Lower leg skin (tissue), 4 donors: ENCODE measurements around the gene GRHL1. TPM values are rescaled to one million over a fixed set of nuclear protein-coding genes. Genes with fewer than 3 reads are reported as not detected.

ENCODE experiments used
- DNase-seq, 2 donors: peaks; one replicate each; pipeline ENCODE4 v3.0.0-alpha.2; 2019; ENCODE audit warnings: low spot score in 2 of 2
- H3K4me3 ChIP-seq: fragments of 200-600 bp; sonication (generic); 2 replicates; pipeline ENCODE4 v1.5.1; 2017; ENCODE audit warnings: mild to moderate bottlenecking, low read depth; ENCODE audit not compliant: poor library complexity, severe bottlenecking
- POLR2A ChIP-seq, 2 donors: fragments of 450-650 bp; IDR thresholded peaks; one replicate each; pipeline ENCODE4 v1.6.1; 2016 to 2017; ENCODE audit warnings: antibody characterized with exemption in 2 of 2, mild to moderate bottlenecking in 1 of 2, moderate library complexity in 1 of 2
- WGBS, 2 donors: methylation state at CpG; one replicate each; pipeline ENCODE4 v1.1.5; 2018; 5-methylcytosine and 5-hydroxymethylcytosine counted together
- intact Hi-C: fragments of 100-400 bp; cut with DNase I; formaldehyde crosslinking; loops from one replicate; pipeline ENCODE4 v1.15.0; 2023; ENCODE audit warnings: low total_unique reads
- total RNA-seq, 4 donors: library from RNA; depleted of rRNA; stranded (reverse); fragments of >200 nt; gene quantifications; one replicate each; pipeline ENCODE4 v1.1.0, GENCODE V29; 2016
- TF ChIP-seq, protein P1 (sequence below), 3 donors: fragments of 450-650 bp; IDR thresholded peaks; one replicate each; pipeline ENCODE4 v1.5.1; 2016; ENCODE audit warnings: antibody characterized with exemption in 3 of 3, mild to moderate bottlenecking in 3 of 3, moderate library complexity in 2 of 3

Gene GRHL1
- total RNA-seq, 4 donors from 2014 or later: 104 to 134 (median 115) TPM

DNA sequence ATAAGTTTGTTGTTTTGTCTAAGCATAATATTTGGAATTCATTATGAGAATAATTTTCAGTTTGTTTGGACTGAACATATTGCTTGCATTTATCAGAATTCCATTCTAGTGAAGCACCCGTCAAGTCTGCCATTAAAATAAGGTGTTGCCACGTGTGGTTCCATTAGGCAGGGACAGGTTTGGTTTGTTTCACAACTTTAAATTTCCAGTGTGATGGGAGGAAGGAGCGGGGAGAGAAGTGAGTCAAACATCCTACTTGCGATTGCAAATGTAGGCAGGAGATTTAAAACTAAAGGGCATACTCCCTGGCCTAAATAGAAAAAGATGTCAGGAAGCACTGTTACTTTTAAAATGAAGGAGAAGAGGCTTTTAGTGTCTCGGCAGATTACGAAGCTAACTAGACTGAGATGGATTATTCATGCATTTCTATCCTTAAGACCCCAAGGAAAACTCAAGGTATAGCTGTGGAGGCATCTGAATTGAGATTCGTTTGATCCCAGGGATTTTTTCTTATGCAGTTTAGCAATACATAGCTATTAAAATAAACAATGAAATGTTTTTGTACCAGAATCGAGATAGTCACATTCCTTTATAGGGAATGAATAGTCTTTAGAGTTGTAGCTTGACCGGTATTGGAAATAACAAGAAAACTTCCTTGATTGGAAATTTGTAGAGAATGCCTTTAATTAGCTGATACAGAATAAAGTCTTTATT, 19.8 kb downstream of the GRHL1 start:
- intact Hi-C loops: no loop called here
- no peak for DNase-seq
- H3K4me3 ChIP-seq: no peak overlapping the region
- no peak for TF ChIP-seq POLR2A (IDR thresholded peaks at IDR 0.05)
- TF ChIP-seq, protein P1, sequence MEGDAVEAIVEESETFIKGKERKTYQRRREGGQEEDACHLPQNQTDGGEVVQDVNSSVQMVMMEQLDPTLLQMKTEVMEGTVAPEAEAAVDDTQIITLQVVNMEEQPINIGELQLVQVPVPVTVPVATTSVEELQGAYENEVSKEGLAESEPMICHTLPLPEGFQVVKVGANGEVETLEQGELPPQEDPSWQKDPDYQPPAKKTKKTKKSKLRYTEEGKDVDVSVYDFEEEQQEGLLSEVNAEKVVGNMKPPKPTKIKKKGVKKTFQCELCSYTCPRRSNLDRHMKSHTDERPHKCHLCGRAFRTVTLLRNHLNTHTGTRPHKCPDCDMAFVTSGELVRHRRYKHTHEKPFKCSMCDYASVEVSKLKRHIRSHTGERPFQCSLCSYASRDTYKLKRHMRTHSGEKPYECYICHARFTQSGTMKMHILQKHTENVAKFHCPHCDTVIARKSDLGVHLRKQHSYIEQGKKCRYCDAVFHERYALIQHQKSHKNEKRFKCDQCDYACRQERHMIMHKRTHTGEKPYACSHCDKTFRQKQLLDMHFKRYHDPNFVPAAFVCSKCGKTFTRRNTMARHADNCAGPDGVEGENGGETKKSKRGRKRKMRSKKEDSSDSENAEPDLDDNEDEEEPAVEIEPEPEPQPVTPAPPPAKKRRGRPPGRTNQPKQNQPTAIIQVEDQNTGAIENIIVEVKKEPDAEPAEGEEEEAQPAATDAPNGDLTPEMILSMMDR (IDR thresholded peaks at IDR 0.05): no peak
- WGBS, 2 donors: 47 to 54% methylated on average over 9 of the region's 9 CpGs

DNA sequence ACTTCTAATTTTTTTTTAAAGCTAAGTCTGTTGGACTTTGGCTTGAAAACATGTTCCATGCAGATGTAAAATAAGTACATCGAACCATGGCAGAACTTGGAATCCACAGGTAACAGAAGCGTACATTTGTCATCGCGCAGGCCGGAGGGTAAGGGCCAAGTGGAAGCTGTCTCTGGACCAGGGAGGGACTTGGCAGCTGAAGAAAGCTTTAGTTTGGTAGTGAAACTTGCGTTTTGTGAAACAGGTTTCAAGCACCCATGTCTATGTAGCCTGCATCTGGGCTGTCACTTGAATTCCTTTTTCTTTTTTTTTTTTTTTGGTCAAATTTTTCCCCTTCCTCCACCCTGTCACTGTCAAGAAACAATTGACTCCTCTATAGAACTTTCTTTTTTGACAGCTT, 20.4 kb downstream of the GRHL1 start:
- intact Hi-C loops: no loop called here
- no peak for DNase-seq
- no peak overlapping the region for H3K4me3 ChIP-seq
- WGBS, 2 donors: 85 to 89% methylated on average over 6 of the region's 6 CpGs
- TF ChIP-seq POLR2A (IDR thresholded peaks at IDR 0.05): no peak

DNA sequence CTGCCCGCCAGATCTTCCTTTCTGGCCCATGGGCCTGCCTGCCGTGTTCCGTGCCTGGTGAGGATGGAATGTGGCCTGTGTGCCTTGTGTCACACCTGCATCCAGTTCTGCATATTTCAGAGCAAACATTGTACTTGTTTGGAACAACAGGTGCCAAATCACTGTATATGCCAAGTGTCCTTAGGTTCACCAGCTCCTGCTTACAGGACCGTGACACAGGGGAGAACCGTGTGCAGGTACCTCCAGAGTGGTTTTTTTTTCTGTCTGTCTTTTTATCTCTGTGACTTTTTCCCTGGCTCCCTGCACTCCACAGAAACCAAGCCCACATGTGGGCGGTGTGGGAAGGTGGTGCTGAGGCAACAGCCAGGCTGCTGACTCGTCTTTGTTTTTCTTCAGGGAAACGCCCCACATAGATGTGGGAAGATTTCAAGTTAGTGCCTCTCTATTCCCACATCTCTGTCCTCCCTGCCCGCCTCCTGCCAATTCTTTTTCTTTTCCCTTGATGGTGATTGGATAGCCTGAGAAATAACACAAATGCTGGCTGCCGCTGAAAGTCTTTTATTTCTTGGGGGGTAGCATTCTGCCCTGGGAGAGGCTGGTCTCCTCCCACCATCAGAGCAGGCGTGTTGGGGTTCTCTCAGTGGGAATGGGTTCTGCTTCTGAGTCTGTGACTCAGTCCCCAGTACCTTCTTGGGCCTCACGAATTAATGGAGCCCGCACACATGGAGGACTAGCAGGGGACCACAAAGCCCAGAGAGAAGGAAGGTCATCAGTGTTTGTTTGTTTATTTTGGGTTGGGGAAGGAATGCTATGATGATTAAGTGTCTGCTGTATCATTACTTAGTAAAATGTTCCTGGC, 21.4 kb downstream of the GRHL1 start:
- WGBS, 2 donors: 36 to 55% methylated on average over 13 of the region's 13 CpGs
- H3K4me3 ChIP-seq: no peak overlapping the region
- TF ChIP-seq, protein P1 (IDR thresholded peaks at IDR 0.05): no peak
- no peak for TF ChIP-seq POLR2A (IDR thresholded peaks at IDR 0.05)
- intact Hi-C loops: no loop called here
- peak in 1 of 2 donors; percentile 63 for DNase-seq

DNA sequence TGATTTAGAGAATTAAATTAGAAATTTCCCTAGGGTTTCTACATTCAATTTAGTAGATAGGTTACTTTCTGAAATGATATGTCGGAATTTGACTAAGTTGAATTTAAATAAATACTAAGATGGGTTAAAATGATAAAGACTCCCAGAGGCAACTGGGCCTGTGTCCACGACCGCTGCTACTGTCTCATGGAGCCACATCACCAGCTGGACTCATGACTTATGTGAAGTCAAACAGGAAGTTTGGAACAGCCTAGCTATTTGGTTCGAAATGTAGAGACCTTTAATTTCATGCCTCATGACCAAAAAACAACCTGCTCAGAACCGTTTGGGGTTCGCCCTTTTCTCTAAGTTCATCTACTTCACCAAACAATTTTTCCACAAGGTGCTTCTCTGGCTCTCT, 22.2 kb downstream of the GRHL1 start:
- no peak for DNase-seq
- WGBS, 2 donors: 62 to 71% methylated on average over 6 of the region's 6 CpGs
- TF ChIP-seq POLR2A (IDR thresholded peaks at IDR 0.05): no peak
- TF ChIP-seq, protein P1 (IDR thresholded peaks at IDR 0.05): no peak
- H3K4me3 ChIP-seq: no peak overlapping the region
- intact Hi-C loops: no loop called here

DNA sequence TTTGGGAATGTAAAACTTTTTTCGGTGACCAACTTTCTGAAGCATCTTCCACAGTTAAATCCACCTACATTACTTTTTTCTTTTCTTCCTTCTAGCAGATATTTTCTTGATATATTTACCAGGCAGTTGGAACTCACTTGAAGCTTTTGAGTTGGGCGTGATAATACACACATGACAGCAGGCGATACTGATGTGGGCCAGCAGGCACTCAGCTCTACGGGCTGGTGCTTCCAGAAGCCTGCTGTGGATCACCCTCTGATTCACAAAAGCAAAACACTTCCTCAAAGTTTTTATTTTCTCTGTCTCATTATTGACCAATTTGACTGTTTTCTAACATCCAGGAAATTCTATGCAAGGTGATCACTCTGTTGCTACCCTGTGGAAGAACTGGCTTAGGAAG, 22.9 kb downstream of the GRHL1 start:
- no peak for DNase-seq
- 69 to 82% methylated on average over 4 of the region's 4 CpGs for WGBS, 2 donors
- no peak for TF ChIP-seq POLR2A (IDR thresholded peaks at IDR 0.05)
- TF ChIP-seq, protein P1 (IDR thresholded peaks at IDR 0.05): no peak
- H3K4me3 ChIP-seq: no peak overlapping the region
- intact Hi-C loops: no loop called here

DNA sequence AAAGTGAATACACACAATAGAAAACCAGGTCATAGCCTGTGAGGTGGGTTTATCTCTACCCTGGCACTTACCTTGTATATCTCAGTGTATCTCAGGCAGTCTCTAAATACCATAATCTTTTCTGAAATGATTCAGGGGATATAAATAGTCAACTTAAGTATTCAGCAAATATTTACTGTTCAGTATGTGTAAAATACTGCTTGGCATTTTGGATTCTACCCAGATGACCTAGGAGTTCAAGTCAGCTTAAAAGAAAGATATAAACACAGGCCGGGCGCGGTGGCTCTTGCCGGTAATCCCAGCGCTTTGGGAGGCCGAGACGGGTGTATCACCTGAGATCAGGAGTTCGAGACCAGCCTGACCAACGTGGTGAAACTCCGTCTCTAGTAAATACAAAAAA, 23.8 kb downstream of the GRHL1 start:
- 81 to 90% methylated on average over 10 of the region's 10 CpGs for WGBS, 2 donors
- no peak for DNase-seq
- no peak overlapping the region for H3K4me3 ChIP-seq
- intact Hi-C loops: no loop called here
- TF ChIP-seq, protein P1 (IDR thresholded peaks at IDR 0.05): no peak
- TF ChIP-seq POLR2A (IDR thresholded peaks at IDR 0.05): no peak
